Lower lobe of right lung (tissue), 2 donors: Measurements from ENCODE around the gene AKT3. TPM values are rescaled to one million over a fixed set of nuclear protein-coding genes. Genes with fewer than 3 reads are reported as not detected.
A peak's percentile ranks its signal among the peaks of the same experiment; 100 is the strongest.

Source experiments
- ATAC-seq, 2 donors: fragments of 200-7000 bp; cut with Tn5 transposase; one replicate each; pipeline ENCODE4 v1.9.1; 2020 to 2022; ENCODE audit warnings: mild to moderate bottlenecking in 2 of 2, moderate library complexity in 2 of 2
- DNase-seq: peaks from one replicate; pipeline ENCODE4 v3.0.0-alpha.2; 2020
- H3K27ac ChIP-seq: fragments of 200-600 bp; one replicate; pipeline ENCODE4 v1.8.0; 2022
- H3K27me3 ChIP-seq: fragments of 200-600 bp; one replicate; pipeline ENCODE4 v1.8.0; 2022; ENCODE audit warnings: low read depth
- H3K36me3 ChIP-seq: fragments of 200-600 bp; one replicate; pipeline ENCODE4 v1.8.0; 2022; ENCODE audit warnings: mild to moderate bottlenecking
- H3K4me1 ChIP-seq: fragments of 200-600 bp; one replicate; pipeline ENCODE4 v1.8.0; 2022
- H3K4me3 ChIP-seq: fragments of 200-600 bp; one replicate; pipeline ENCODE4 v1.8.0; 2022; ENCODE audit warnings: mild to moderate bottlenecking
- H3K9me3 ChIP-seq: fragments of 200-600 bp; one replicate; pipeline ENCODE4 v1.8.0; 2022
- intact Hi-C: fragments of 100-400 bp; cut with DNase I; formaldehyde crosslinking; loops from one replicate; pipeline ENCODE4 v1.11.0; 2022
- total RNA-seq: library from RNA; stranded (reverse); fragmentation: NEBNext Ultra II Directional; extraction: Animal tissue kit (Norgen Biotek cat#: 25700); gene quantifications from one replicate; pipeline ENCODE4 v1.2.1, GENCODE V29; 2021
- TF ChIP-seq, protein P1 (sequence below): fragments of 200-600 bp; IDR thresholded peaks from one replicate; pipeline ENCODE4 v1.8.0; 2022; ENCODE audit warnings: antibody characterized with exemption, mild to moderate bottlenecking
- donor health status: DM: no; HTN: yes; CAD: no; lungs with severe emphysema.

The AKT3 gene
- total RNA-seq, 1 donor from 2014 or later, result 52.5 TPM

- no peaks in the 10 kb centered on the region for H3K36me3 ChIP-seq
- H3K4me1 ChIP-seq, result peaks cover 33% of the 10 kb centered on the region
- peak overlapping the region; percentile 44 for H3K27ac ChIP-seq
- DNase-seq, result no peak
- ATAC-seq, result no peak
- no peaks in the 10 kb centered on the region for H3K9me3 ChIP-seq
- intact Hi-C loops, result no loop called here
- TF ChIP-seq, protein P1, sequence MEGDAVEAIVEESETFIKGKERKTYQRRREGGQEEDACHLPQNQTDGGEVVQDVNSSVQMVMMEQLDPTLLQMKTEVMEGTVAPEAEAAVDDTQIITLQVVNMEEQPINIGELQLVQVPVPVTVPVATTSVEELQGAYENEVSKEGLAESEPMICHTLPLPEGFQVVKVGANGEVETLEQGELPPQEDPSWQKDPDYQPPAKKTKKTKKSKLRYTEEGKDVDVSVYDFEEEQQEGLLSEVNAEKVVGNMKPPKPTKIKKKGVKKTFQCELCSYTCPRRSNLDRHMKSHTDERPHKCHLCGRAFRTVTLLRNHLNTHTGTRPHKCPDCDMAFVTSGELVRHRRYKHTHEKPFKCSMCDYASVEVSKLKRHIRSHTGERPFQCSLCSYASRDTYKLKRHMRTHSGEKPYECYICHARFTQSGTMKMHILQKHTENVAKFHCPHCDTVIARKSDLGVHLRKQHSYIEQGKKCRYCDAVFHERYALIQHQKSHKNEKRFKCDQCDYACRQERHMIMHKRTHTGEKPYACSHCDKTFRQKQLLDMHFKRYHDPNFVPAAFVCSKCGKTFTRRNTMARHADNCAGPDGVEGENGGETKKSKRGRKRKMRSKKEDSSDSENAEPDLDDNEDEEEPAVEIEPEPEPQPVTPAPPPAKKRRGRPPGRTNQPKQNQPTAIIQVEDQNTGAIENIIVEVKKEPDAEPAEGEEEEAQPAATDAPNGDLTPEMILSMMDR, result no peak
- no peaks in the 10 kb centered on the region for H3K27me3 ChIP-seq
- no peak overlapping the region for H3K4me3 ChIP-seq
These were observed 57.6 kb downstream of the AKT3 start for GRCh38 chr1:243792401-243792800.

DNA sequence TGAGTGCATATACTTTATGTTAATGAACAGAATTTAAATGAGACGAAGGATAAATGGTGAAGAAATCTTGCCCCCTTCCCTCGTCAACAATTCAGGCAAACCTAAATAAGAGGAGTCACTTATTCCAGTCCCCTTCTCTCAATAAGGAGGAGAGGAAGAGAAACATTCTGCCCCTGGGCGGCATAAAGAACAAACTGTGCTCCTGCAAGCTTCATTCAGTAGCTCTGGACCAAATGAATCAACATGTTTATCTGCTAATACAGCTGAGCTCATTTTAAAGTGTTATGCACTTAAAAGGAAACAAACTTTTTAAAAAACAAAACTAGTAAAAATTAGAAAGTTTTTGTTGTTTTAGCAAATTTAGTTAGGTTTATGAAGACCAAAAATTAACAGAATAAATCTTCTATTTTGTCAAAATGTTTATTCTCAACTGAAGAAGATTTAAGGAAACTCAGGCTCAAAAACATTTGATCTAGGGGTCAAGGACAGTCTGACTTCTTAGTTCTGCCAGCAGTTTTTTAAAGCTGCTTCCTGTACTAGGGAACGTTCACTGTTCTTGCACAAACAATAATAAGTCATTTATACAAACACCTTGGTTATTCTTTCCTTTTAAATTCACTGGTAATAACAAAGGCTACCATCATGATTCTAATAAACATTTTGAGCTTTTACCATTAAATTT, 58.3 kb downstream of the AKT3 start:
- intact Hi-C loops, result no loop called here
- TF ChIP-seq, protein P1, result no peak
- no peak for DNase-seq

DNA sequence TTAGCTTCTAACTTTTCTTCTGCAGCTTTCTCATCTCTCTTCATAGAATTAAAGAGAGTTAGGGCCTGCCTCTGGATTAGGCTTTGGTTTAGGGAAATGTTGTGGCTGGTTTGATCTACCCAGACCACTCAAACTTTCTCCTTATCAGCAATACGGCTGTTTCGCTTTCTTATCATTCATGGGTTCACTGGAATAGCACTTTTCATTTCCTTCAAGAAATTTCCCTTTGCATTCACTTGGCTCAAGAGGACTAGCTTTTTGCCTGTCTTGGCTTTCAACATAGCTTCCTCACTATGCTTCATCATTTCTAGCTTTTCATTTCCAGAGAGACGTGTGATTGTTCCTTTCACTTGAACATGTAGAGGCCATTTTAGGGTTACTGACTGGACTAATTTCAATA, 59.6 kb downstream of the AKT3 start:
- H3K4me1 ChIP-seq, result peaks cover 33% of the 10 kb centered on the region
- no peaks in the 10 kb centered on the region for H3K36me3 ChIP-seq
- H3K27ac ChIP-seq, result peak overlapping the region; percentile 32
- intact Hi-C loops, result no loop called here
- no peak overlapping the region for H3K4me3 ChIP-seq
- ATAC-seq (no peak), DNase-seq (no peak)
- TF ChIP-seq, protein P1, result no peak
- no peaks in the 10 kb centered on the region for H3K27me3 ChIP-seq
- H3K9me3 ChIP-seq, result no peaks in the 10 kb centered on the region

More for the DNA sequence above, 58.3 kb downstream of the AKT3 start:
- Histone ChIP-seq H3K4me3 (no peak overlapping the region), H3K27me3 (no peaks in the 10 kb centered on the region), H3K4me1 (peaks cover 33% of the 10 kb centered on the region), H3K27ac (peak overlapping the region; percentile 44), H3K36me3 (no peaks in the 10 kb centered on the region), H3K9me3 (no peaks in the 10 kb centered on the region)
- ATAC-seq, result no peak

DNA sequence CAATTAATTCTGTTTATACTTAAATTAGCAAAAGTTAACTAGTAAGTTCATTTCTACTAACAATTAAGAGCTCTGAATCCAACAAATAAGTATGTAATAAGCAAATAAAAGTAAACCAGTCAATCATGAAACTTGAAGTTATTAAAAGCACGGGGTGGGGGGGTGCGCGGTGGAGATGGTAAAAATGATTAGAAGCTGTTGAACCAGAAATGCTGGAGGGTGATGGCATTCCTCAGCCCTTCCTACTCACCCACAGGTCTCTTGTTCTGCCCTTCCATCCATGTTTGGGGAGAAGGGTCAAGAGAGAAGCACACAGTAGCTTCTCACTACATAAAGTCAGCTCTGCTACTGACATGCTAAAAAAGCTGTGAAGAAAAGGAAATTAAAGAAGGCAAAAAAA, 63.5 kb downstream of the AKT3 start:
- peak; percentile 12 for DNase-seq
- intact Hi-C loops, result no loop called here
- Histone ChIP-seq H3K4me1 (peaks cover 14% of the 10 kb centered on the region), H3K9me3 (no peaks in the 10 kb centered on the region), H3K4me3 (no peak overlapping the region), H3K27ac (no peak overlapping the region), H3K27me3 (no peaks in the 10 kb centered on the region), H3K36me3 (no peaks in the 10 kb centered on the region)
- TF ChIP-seq, protein P1, result no peak
- no peak for ATAC-seq

DNA sequence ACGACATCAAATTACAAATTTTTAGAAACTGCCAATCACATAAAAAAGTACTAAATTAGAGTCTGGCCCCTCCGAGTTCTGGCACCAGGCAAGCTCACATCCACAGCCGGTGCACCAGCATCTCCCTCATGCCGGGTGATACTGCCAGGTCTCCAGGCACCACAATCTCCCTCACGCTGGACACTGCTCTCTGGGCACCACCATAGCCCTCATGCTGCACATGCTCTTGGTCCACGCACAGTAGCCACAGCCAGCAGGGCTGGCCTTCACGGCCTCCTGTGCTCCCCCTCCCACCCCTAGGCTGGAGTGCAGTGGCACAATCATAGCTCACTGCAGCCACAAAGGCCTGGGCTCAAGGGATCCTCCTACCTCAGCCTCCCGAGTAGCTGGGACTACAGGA, 65.5 kb downstream of the AKT3 start:
- ATAC-seq, result no peak

More for the DNA sequence above, 65.5 kb downstream of the AKT3 start:
- no peak overlapping the region for H3K4me3 ChIP-seq
- no peaks in the 10 kb centered on the region for H3K36me3 ChIP-seq
- no peak overlapping the region for H3K27ac ChIP-seq
- peak; percentile 25 for DNase-seq
- TF ChIP-seq, protein P1, result no peak
- intact Hi-C loops, result no loop called here
- H3K27me3 ChIP-seq, result no peaks in the 10 kb centered on the region
- H3K9me3 ChIP-seq, result no peaks in the 10 kb centered on the region
- no peaks in the 10 kb centered on the region for H3K4me1 ChIP-seq
